Placental pericyte (primary cell): Measurements from ENCODE around the gene HOXA5. TPM values are rescaled to one million over a fixed set of nuclear protein-coding genes. Genes with fewer than 3 reads are reported as not detected.

Experiments used
- total RNA-seq: library from RNA; depleted of rRNA; stranded (reverse); fragments of >200 nt; gene quantifications from 2 replicates; pipeline ENCODE4 v1.2.3, GENCODE V29; 2012

HOXA5 gene
- total RNA-seq, result under 0.01 and 3.4 TPM in 2 replicates

GRCh38 chr7:27143023-27143949 lies at the start of gene HOXA5:
Gene HOXA5, minus strand, starts transcription at chr7:27143681. Its CDS starts 74 bp downstream, at chr7:27143607.

DNA sequence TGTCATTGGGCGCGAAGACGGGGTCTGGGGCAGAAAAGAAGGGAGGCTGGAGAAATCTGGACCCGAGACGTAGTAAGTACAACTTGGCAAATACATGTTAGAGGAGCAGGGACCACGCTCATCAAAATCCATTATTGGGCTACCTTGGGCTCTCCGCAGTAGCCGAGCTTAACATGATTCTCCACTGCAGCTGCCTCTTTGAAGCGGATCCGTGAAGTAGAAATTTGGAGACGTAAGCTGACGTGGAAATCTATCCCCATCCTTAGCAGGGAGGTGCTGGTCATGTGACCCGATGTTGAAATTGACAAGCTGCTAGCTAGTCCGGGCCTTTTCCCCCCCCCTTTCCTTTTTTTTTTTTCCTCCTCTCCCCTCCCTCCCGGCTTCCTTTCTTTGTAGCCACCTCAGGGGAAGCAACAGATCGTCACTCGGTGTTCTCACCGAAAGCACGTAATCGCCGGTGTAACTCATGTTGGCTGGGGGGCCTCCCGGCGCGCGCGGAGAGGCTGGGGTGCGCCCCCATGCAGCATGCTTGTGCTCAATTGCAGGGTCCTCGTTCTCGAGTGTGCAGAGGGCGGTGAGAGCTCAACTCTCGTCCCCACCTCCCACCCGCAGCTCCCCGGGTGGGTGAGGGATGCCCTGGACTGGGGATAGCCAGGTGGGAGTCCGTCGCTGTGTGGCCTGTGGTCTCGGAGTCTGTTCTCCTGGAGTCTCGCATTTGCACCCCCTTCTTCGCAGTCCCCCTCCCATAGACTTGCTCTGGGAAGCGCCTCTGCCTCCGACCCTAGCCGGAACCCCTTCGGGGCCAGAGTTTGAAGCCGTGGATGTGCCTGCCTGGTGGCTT lies 41.8 kb upstream of the HOXA5 start, which contains the start of gene HOXA11:
Gene HOXA11, minus strand, starts transcription at position 220 of the 841 bp plus-strand sequence. Its CDS starts 88 bp downstream, at position 132.

GRCh38 chr7:27173956-27174873 lies 30.7 kb upstream of the HOXA5 start, which contains the start of gene HOXA10:
Gene HOXA10, minus strand, starts transcription at chr7:27174320. Its CDS starts 14 bp downstream, at chr7:27174306.

GRCh38 chr7:27165089-27165995 lies 21.9 kb upstream of the HOXA5 start, which contains the start of gene HOXA9:
Gene HOXA9, minus strand, starts transcription at chr7:27165537. Its CDS starts 80 bp downstream, at chr7:27165457.

DNA sequence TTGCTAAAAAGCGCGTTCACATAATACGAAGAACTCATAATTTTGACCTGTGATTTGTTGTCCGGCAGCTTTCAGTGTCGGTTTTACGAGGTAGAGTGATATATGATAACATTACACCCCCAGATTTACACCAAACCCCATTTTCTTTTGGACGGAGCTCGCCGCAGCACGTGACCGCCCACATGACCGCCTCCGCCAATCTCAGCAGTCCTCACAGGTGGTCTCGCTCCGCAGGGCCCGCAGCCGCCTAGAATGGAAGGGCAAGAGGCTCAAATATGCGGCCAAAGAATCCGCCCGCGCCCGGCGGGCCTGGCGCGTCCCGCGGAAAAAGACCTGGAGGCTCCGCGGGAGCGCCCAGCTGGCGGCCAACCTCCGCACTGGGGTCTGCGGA lies 13.0 kb upstream of the HOXA5 start, which contains the start of gene HOXA7:
Gene HOXA7, minus strand, starts transcription at position 168 of the 391 bp plus-strand sequence. Its CDS starts 130 bp downstream, at position 38.

GRCh38 chr7:27151931-27152815 lies 8.7 kb upstream of the HOXA5 start, which contains the start of gene HOXA3:
Gene HOXA3, minus strand, starts transcription at chr7:27152583. Its CDS starts 41,943 bp downstream, at chr7:27110640.

DNA sequence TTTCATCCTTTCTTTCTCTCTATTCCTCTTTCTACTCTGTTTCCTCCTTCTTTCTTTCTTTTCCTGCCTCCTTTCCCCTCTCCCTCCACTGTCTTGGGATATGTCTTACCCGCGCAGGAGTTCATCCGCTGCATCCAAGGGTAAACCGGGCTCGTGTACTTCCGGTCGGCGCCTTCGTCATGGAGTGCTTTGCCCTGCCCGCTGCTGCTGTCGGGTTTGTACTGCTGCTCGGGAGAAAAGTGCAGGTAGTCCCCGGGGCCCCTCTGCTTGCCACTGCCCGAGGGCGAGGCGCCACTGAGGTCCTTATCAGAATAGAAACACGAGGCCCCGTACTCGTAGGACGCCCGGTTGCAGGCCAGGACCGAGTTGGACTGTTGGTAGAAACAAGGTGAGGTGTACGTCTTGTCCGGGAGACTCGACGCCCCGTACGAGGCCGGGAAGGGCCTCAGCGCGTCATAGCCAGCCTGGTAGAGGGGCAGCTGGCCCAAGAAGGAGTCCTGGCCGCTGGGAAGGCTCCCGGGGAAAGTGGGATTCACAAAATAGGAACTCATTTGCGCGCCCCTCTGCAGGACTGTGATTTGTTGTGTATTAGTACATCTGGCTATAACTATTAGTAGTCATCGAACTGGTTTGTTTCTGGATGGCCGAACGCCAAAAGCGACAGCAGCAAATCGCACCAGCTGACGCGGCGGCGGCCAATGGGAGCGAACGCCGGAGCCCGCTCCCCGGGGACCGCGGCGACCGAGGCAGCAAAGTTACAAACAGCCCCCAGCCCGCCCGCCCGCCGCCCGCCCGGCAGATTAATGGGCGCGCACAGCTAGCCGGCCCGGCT lies 3.9 kb upstream of the HOXA5 start, which contains the start of gene HOXA6:
Gene HOXA6, minus strand, starts transcription at position 576 of the 832 bp plus-strand sequence. Its CDS starts 25 bp downstream, at position 551.

GRCh38 chr7:27130540-27131389 lies 12.7 kb downstream of the HOXA5 start, which contains the start of gene HOXA4:
Gene HOXA4, minus strand, starts transcription at chr7:27130757. Its CDS starts 24 bp downstream, at chr7:27130733.

GRCh38 chr7:27102581-27103442 lies 40.7 kb downstream of the HOXA5 start, which contains the start of gene HOXA2:
Gene HOXA2, minus strand, starts transcription at chr7:27102683. Its CDS starts 183 bp downstream, at chr7:27102500.

GRCh38 chr7:27095897-27096767 lies 47.3 kb downstream of the HOXA5 start, which contains the start of gene HOXA1:
Gene HOXA1, minus strand, starts transcription at chr7:27096000. Its CDS starts 88 bp downstream, at chr7:27095912.

